HG03442 (cell line): ENCODE results near the gene TENM4.
A peak's percentile ranks its signal among the peaks of the same experiment; 100 is the strongest.

Source experiments
- ATAC-seq: cut with Tn5 transposase; IDR thresholded peaks from one replicate; pipeline ENCODE4 v1.9.1; 2021; ENCODE audit warnings: mild to moderate bottlenecking, moderate library complexity; ENCODE audit not compliant: unreplicated experiment

The TENM4 gene

GRCh38 chr11:79453617-79454016, 12.8 kb upstream of the TENM4 start:
- ATAC-seq: no peak

GRCh38 chr11:79449040-79449439, 8.2 kb upstream of the TENM4 start:
- ATAC-seq: no peak

- ATAC-seq: no peak
Measured at GRCh38 chr11:79447038-79447786, 6.4 kb upstream of the TENM4 start.

GRCh38 chr11:79444923-79445322, 4.1 kb upstream of the TENM4 start:
- ATAC-seq: no peak

GRCh38 chr11:79441461-79441875, 638 bp upstream of the TENM4 start:
- no peak for ATAC-seq

GRCh38 chr11:79439886-79440570, 802 bp downstream of the TENM4 start:
- ATAC-seq: peak; percentile 28

GRCh38 chr11:79439410-79439885, 1.4 kb downstream of the TENM4 start:
- no peak for ATAC-seq

- no peak for ATAC-seq
Measured at GRCh38 chr11:79438631-79439409, 2.0 kb downstream of the TENM4 start.

- no peak for ATAC-seq
Measured at GRCh38 chr11:79437981-79438630, 2.7 kb downstream of the TENM4 start.

- no peak for ATAC-seq
Measured at GRCh38 chr11:79437278-79437980, 3.4 kb downstream of the TENM4 start.

- no peak for ATAC-seq
Measured at GRCh38 chr11:79436919-79437277, 3.9 kb downstream of the TENM4 start.

GRCh38 chr11:79434283-79434682, 6.5 kb downstream of the TENM4 start:
- no peak for ATAC-seq

- ATAC-seq: no peak
Measured at GRCh38 chr11:79432138-79432537, 8.7 kb downstream of the TENM4 start.

GRCh38 chr11:79431535-79431934, 9.3 kb downstream of the TENM4 start:
- ATAC-seq: no peak

GRCh38 chr11:79430280-79430679, 10.6 kb downstream of the TENM4 start:
- ATAC-seq: no peak

GRCh38 chr11:79428406-79428805, 12.4 kb downstream of the TENM4 start:
- no peak for ATAC-seq

GRCh38 chr11:79427611-79428327, 13.1 kb downstream of the TENM4 start:
- no peak for ATAC-seq

GRCh38 chr11:79427126-79427525, 13.7 kb downstream of the TENM4 start:
- no peak for ATAC-seq

- no peak for ATAC-seq
Measured at GRCh38 chr11:79425463-79425862, 15.4 kb downstream of the TENM4 start.

GRCh38 chr11:79423736-79424135, 17.1 kb downstream of the TENM4 start:
- ATAC-seq: no peak
